GM12878 (cell line): ENCODE measurements around the gene SIL1. TPM values are rescaled to one million over a fixed set of nuclear protein-coding genes. Genes with fewer than 3 reads are reported as not detected.

Source experiments
- ATAC-seq: fragments of 200-7000 bp; cut with Tn5 transposase; 3 replicates; pipeline ENCODE4 v1.9.1; 2020; ENCODE audit warnings: mild to moderate bottlenecking, moderate library complexity
- BruUV-seq: library from RNA; stranded (reverse); fragments of 400-500 nt; replicated peaks from 2 replicates; lab custom pipeline; 2021; lab: Mats Ljungman, UMichigan
- CTCF ChIA-PET: fragments of 300-600 bp; sonication (Branson Sonifier 250); formaldehyde crosslinking; extraction: SDS; loops from one replicate; lab custom pipeline; 2021; ENCODE audit warnings: inconsistent platforms; lab: Yijun Ruan, JAX
- POLR2A ChIA-PET: fragments of 350-600 bp; formaldehyde crosslinking; extraction: SDS; loops from one replicate; lab custom pipeline; 2021; ENCODE audit warnings: inconsistent platforms; lab: Charles Lee
- RAD21 ChIA-PET: fragments of 300-600 bp; sonication (Branson Sonifier 250); formaldehyde crosslinking; loops from one replicate; lab custom pipeline; 2023; ENCODE audit warnings: antibody characterized with exemption; ENCODE audit not compliant: unreplicated experiment; lab: Charles Lee
- SMC1A ChIA-PET: fragments of 300-600 bp; sonication (Branson Sonifier 250); formaldehyde crosslinking; loops from one replicate; lab custom pipeline; 2023; ENCODE audit not compliant: unreplicated experiment, uncharacterized antibody; lab: Charles Lee
- DNase-seq: peaks from one replicate; pipeline ENCODE4 v3.0.0-alpha.2; 2011; ENCODE audit warnings: low read depth, low spot score
- FAIRE-seq: peaks from 3 replicates; lab custom pipeline; 2011; peaks lifted over from hg19 to GRCh38; lab: Jason Lieb, UNC
- H2AFZ ChIP-seq: 2 replicates; pipeline ENCODE4 v1.6.0; 2011; ENCODE audit warnings: low read depth, low read length, control low read depth; ENCODE audit not compliant: control insufficient read depth
- H3K27ac ChIP-seq: 2 replicates; pipeline ENCODE4 v1.5.1; 2011; ENCODE audit warnings: control low read depth; ENCODE audit not compliant: control insufficient read depth, insufficient read depth
- H3K27me3 ChIP-seq, 2 experiments: replicated peaks in 1 of 2; 2 replicates each; pipeline versions ENCODE4 v1.6.0 to v1.6.1; 2011; ENCODE audit warnings: low read length in 1 of 2; ENCODE audit not compliant: control insufficient read depth in 2 of 2, insufficient read depth in 2 of 2
- H3K36me3 ChIP-seq, 2 experiments: 2 replicates each; pipeline ENCODE4 v1.5.1; 2011; ENCODE audit warnings: low read length in 1 of 2; ENCODE audit not compliant: control insufficient read depth in 2 of 2, insufficient read depth in 2 of 2
- H3K4me1 ChIP-seq: 2 replicates; pipeline ENCODE4 v1.6.1; 2011; ENCODE audit warnings: mild to moderate bottlenecking, low read length, moderate library complexity, mixed read lengths; ENCODE audit not compliant: control insufficient read depth, insufficient read depth
- H3K4me2 ChIP-seq: 2 replicates; pipeline ENCODE4 v1.6.0; 2011; ENCODE audit warnings: control low read depth; ENCODE audit not compliant: control insufficient read depth, insufficient read depth
- H3K4me3 ChIP-seq: fragments of 200-600 bp; sonication (generic); 2 replicates; pipeline ENCODE4 v1.5.1; 2016
- H3K79me2 ChIP-seq: 2 replicates; pipeline ENCODE4 v1.6.0; 2011; ENCODE audit warnings: low read length; ENCODE audit not compliant: control insufficient read depth, insufficient read depth
- H3K9ac ChIP-seq: 2 replicates; pipeline ENCODE4 v1.8.0; 2011; ENCODE audit warnings: low read length, control low read depth, mixed read lengths; ENCODE audit not compliant: control insufficient read depth, insufficient read depth
- H3K9me3 ChIP-seq: replicated peaks from 3 replicates; pipeline ENCODE4 v1.5.1; 2011; ENCODE audit warnings: mild to moderate bottlenecking, low read length; ENCODE audit not compliant: control insufficient read depth, insufficient read depth
- H4K20me1 ChIP-seq: 2 replicates; pipeline ENCODE4 v1.6.0; 2011; ENCODE audit not compliant: control insufficient read depth, insufficient read depth
- BMI1 ChIP-seq: fragments of 450-650 bp; IDR thresholded peaks from 2 replicates; pipeline ENCODE4 v1.6.1; 2016; ENCODE audit warnings: mild to moderate bottlenecking, moderate library complexity, borderline replicate concordance
- EP300 ChIP-seq, 2 experiments: fragments of 150-350 bp in 1 of 2; IDR thresholded peaks; 2 replicates each; pipeline ENCODE4 v1.6.1; 2011 to 2012; ENCODE audit warnings: low read depth in 2 of 2, low read length in 2 of 2, borderline replicate concordance in 1 of 2, improper control_type of control experiment in 1 of 2, inconsistent platforms in 1 of 2; ENCODE audit not compliant: control insufficient read depth in 1 of 2
- FOS ChIP-seq: IDR thresholded peaks from 3 replicates; pipeline ENCODE4 v1.6.1; 2011; ENCODE audit warnings: borderline replicate concordance; ENCODE audit not compliant: insufficient read length; ENCODE audit errors: extremely low read depth
- HDAC2 ChIP-seq: fragments of 200-600 bp; sonication (generic); IDR thresholded peaks from 2 replicates; pipeline ENCODE4 v1.6.1; 2017
- HDGF ChIP-seq: fragments of 450-650 bp; IDR thresholded peaks from 2 replicates; pipeline ENCODE4 v1.6.1; 2016; ENCODE audit warnings: antibody characterized with exemption
- IKZF1 ChIP-seq: fragments of 450-650 bp; conservative IDR thresholded peaks from 2 replicates; pipeline ENCODE4 v1.6.1; 2017; ENCODE audit warnings: antibody characterized with exemption, mild to moderate bottlenecking
- IRF4 ChIP-seq: IDR thresholded peaks from 2 replicates; pipeline ENCODE4 v1.6.1; 2011; ENCODE audit warnings: low read depth, low read length
- KLF5 ChIP-seq: fragments of 450-650 bp; IDR thresholded peaks from 2 replicates; pipeline ENCODE4 v1.6.1; 2014; ENCODE audit warnings: mild to moderate bottlenecking; ENCODE audit not compliant: partially characterized antibody
- MAX ChIP-seq: IDR thresholded peaks from 2 replicates; pipeline ENCODE4 v1.6.1; 2012; ENCODE audit warnings: low read depth, low read length, improper control_type of control experiment
- MXI1 ChIP-seq: fragments of 150-350 bp; IDR thresholded peaks from 2 replicates; pipeline ENCODE4 v1.6.1; 2011; ENCODE audit warnings: low read depth, mild to moderate bottlenecking, inconsistent platforms, low read length, improper control_type of control experiment
- NBN ChIP-seq: fragments of 450-650 bp; IDR thresholded peaks from 2 replicates; pipeline ENCODE4 v1.6.1; 2016
- NFXL1 ChIP-seq: fragments of 450-650 bp; IDR thresholded peaks from 2 replicates; pipeline ENCODE4 v1.6.1; 2017; ENCODE audit warnings: antibody characterized with exemption, mild to moderate bottlenecking, borderline replicate concordance
- NR2F1 ChIP-seq: fragments of 450-650 bp; conservative IDR thresholded peaks from 2 replicates; pipeline ENCODE4 v1.6.1; 2017; ENCODE audit warnings: mild to moderate bottlenecking
- RAD21 ChIP-seq: IDR thresholded peaks from 2 replicates; pipeline ENCODE4 v1.6.1; 2011; ENCODE audit warnings: mild to moderate bottlenecking, low read depth, low read length, moderate library complexity; ENCODE audit not compliant: insufficient read depth
- RB1 ChIP-seq: fragments of 450-650 bp; formaldehyde crosslinking; IDR thresholded peaks from 2 replicates; pipeline ENCODE4 v1.6.1; 2017; ENCODE audit warnings: mild to moderate bottlenecking, borderline replicate concordance
- SRF ChIP-seq, 2 experiments: IDR thresholded peaks; 2 replicates each; pipeline ENCODE4 v1.6.1; 2011; ENCODE audit warnings: low read depth in 2 of 2, low read length in 2 of 2, mild to moderate bottlenecking in 1 of 2, moderate library complexity in 1 of 2
- SUPT20H ChIP-seq: IDR thresholded peaks from 2 replicates; pipeline ENCODE4 v1.6.1; 2011; ENCODE audit warnings: low read depth, mild to moderate bottlenecking, low read length, moderate library complexity, borderline replicate concordance; ENCODE audit not compliant: control insufficient read depth
- SUZ12 ChIP-seq: fragments of 200-600 bp; sonication (generic); IDR thresholded peaks from one replicate; pipeline ENCODE4 v1.6.1; 2018; ENCODE audit warnings: antibody characterized with exemption, mild to moderate bottlenecking; ENCODE audit not compliant: unreplicated experiment
- TAF1 ChIP-seq: IDR thresholded peaks from 2 replicates; pipeline ENCODE4 v1.6.1; 2011; ENCODE audit warnings: mild to moderate bottlenecking, low read depth, low read length, borderline replicate concordance
- ZNF207 ChIP-seq: fragments of 450-650 bp; IDR thresholded peaks from 2 replicates; pipeline ENCODE4 v1.6.1; 2014; ENCODE audit warnings: antibody characterized with exemption, mild to moderate bottlenecking, borderline replicate concordance
- WGBS: methylation state at CpG from one replicate; pipeline ENCODE4 v1.1.6; 2016; ENCODE audit warnings: low lambda C conversion rate; ENCODE audit not compliant: insufficient replicate concordance, insufficient coverage; ENCODE audit errors: missing lambda C conversion rate; 5-methylcytosine and 5-hydroxymethylcytosine counted together
- in situ Hi-C: fragments of 300-500 bp; cut with MboI; formaldehyde crosslinking; loops from 9 replicates; pipeline ENCODE4 v1.14.3; 2018; ENCODE audit warnings: mixed read lengths
- intact Hi-C: fragments of 100-400 bp; cut with micrococcal nuclease; formaldehyde crosslinking; loops from one replicate; pipeline ENCODE4 v1.14.2; 2022; ENCODE audit not compliant: unreplicated experiment
- polyA plus RNA-seq, 11 experiments: library from polyadenylated mRNA; depleted of rRNA in 4 of 11; unstranded in 6 of 11; stranded (reverse) in 5 of 11; fragments of >200 nt; fragmentation: Nextera tagmentation in 4 of 11; fragmentation: Illumina TruSeq in 1 of 11; extraction: Ambion mirVana in 4 of 11; extraction: Trizol in 1 of 11; gene quantifications; 1 replicate in 1 of 11; 2 replicates in 10 of 11; pipeline versions ENCODE4 v1.2.1 to v1.2.3, GENCODE V29; 2011 to 2016; ENCODE audit warnings: inconsistent platforms in 2 of 11, missing spikeins in 2 of 11, low read depth in 1 of 11
- total RNA-seq, 4 experiments: library from RNA; depleted of rRNA in 3 of 4; stranded (reverse); fragments of >200 nt in 3 of 4; fragmentation: Illumina TruSeq in 1 of 4; extraction: Trizol in 1 of 4; gene quantifications; 2 replicates each; pipeline versions ENCODE4 v1.2.1 to v1.2.3, GENCODE V29; 2013 to 2021

Gene SIL1
- total and polyA plus RNA-seq, 10 of the 15 experiments (the other 5 are each of a cell fraction or from before 2014, with no cell fraction given), result 4.1 to 49.8 (median 29.4) TPM

- Histone ChIP-seq H3K4me2 (no peak overlapping the region), H3K36me3 (no peaks in the 10 kb centered on the region), H3K9me3 (peaks cover 3% of the 10 kb centered on the region; the same call in 2 of the 3 replicates), H3K27me3 (no peaks in the 10 kb centered on the region), H3K27ac (no peak overlapping the region), H2AFZ (no peak overlapping the region), H4K20me1 (no peaks in the 10 kb centered on the region), H3K4me3 (no peak overlapping the region), H3K79me2 (no peaks in the 10 kb centered on the region; the same call in 1 of the 2 replicates), H3K9ac (no peak overlapping the region), H3K4me1 (no peaks in the 10 kb centered on the region)
- ChIA-PET CTCF (no interaction called here), POLR2A (interaction anchor here (0.9 kb wide), 1 partner anchor 9 kb away, joined by 3 read pairs; no protein-coding TSS in a partner anchor), SMC1A (interaction anchor here (0.7 to 1.3 kb wide), 4 partner anchors 9 to 194 kb away, joined by 3 read pairs; no protein-coding TSS in a partner anchor), RAD21 (no interaction called here)
- 100% methylated on average over 2 of the region's 2 CpGs for WGBS
- no TSS peak for BruUV-seq
- ATAC-seq (no peak), FAIRE-seq (no peak), DNase-seq (no peak)
- intact Hi-C loops, result no loop called here
- TF ChIP-seq FOS (no peak), EP300 (IDR thresholded peaks at IDR 0.05; ENCODE audit: borderline replicate concordance in 1 of 2, control insufficient read depth in 1 of 2, low read depth in 2 of 2, low read length in 2 of 2) (no peak)
- in situ Hi-C loops, result no loop called here
These were observed 30.6 kb downstream of the SIL1 start for GRCh38 chr5:139167533-139167932.

- CTCF ChIA-PET, result interaction anchor here (0.7 kb wide), 1 partner anchor 519 kb away, joined by 3 read pairs; no protein-coding TSS in a partner anchor
- POLR2A ChIA-PET, result interaction anchor here (0.9 kb wide), 1 partner anchor 9 kb away, joined by 3 read pairs; no protein-coding TSS in a partner anchor
- RAD21 ChIA-PET, result no interaction called here
- FAIRE-seq (no peak), ATAC-seq (no peak), DNase-seq (no peak)
- H3K36me3 ChIP-seq, result no peaks in the 10 kb centered on the region
- no peak overlapping the region for H3K4me2 ChIP-seq
- 99% methylated on average over 7 of the region's 7 CpGs for WGBS
- H2AFZ ChIP-seq, result no peak overlapping the region
- SMC1A ChIA-PET, result interaction anchor here (0.8 kb wide), 1 partner anchor 195 kb away, joined by 3 read pairs; no protein-coding TSS in a partner anchor
- in situ Hi-C loops, result no loop called here
- H3K27ac ChIP-seq, result no peak overlapping the region
- no peaks in the 10 kb centered on the region for H3K27me3 ChIP-seq
- H3K9me3 ChIP-seq, result peaks cover 2% of the 10 kb centered on the region; the same call in 2 of the 3 replicates
- no peak overlapping the region for H3K4me3 ChIP-seq
- no peaks in the 10 kb centered on the region for H4K20me1 ChIP-seq
- no peaks in the 10 kb centered on the region; the same call in 1 of the 2 replicates for H3K79me2 ChIP-seq
- BruUV-seq, result no TSS peak
- H3K9ac ChIP-seq, result no peak overlapping the region
- intact Hi-C loops, result no loop called here
- H3K4me1 ChIP-seq, result no peaks in the 10 kb centered on the region
- TF ChIP-seq NR2F1, result no peak
- no peak for TF ChIP-seq NBN
- no peak for TF ChIP-seq RAD21
- TF ChIP-seq KLF5, result no peak
- TF ChIP-seq IKZF1, result no peak
- no peak for TF ChIP-seq TAF1
- no peak for TF ChIP-seq MAX
- no peak for TF ChIP-seq HDAC2
- no peak for TF ChIP-seq ZNF207
- no peak for TF ChIP-seq MXI1
- TF ChIP-seq BMI1, result no peak
- TF ChIP-seq SRF (IDR thresholded peaks at IDR 0.05; ENCODE audit: low read depth in 2 of 2, low read length in 2 of 2), result no peak
- TF ChIP-seq SUPT20H, result no peak
- no peak for TF ChIP-seq NFXL1
- TF ChIP-seq HDGF, result no peak
- TF ChIP-seq RB1, result no peak
- no peak for TF ChIP-seq IRF4
- no peak for TF ChIP-seq SUZ12
These were observed 31.1 kb downstream of the SIL1 start for GRCh38 chr5:139167063-139167462.
